Measurements from ENCODE around the gene HEPACAM.

HEPACAM gene

GRCh38 chr11:124917115-124917637 is 18.7 kb downstream of the HEPACAM start:
- TF ChIP-seq FOXM1 (IDR thresholded peaks at IDR 0.05; ENCODE audit: borderline replicate concordance) (no peak), TARDBP (IDR thresholded peaks at IDR 0.05) (no peak), ZNF384 (IDR thresholded peaks at IDR 0.05) (no peak), BHLHE40 (IDR thresholded peaks at IDR 0.05; ENCODE audit: borderline replicate concordance) (no peak), CTBP1 (IDR thresholded peaks at IDR 0.05; ENCODE audit: borderline replicate concordance) (no peak), FOXK2 (IDR thresholded peaks at IDR 0.05) (no peak)
- POLR2A ChIA-PET: no interaction called here
- no peak for DNase-seq (ENCODE audit: extremely low spot score)
- CTCF ChIA-PET: no interaction called here

- POLR2A ChIA-PET: interaction anchor here (0.7 kb wide), 1 partner anchor 40 kb away, joined by 3 read pairs; no protein-coding TSS in a partner anchor
- DNase-seq (ENCODE audit: extremely low spot score): no peak
- CTCF ChIA-PET: no interaction called here
- TF ChIP-seq LEF1 (IDR thresholded peaks at IDR 0.05; ENCODE audit: borderline replicate concordance) (no peak), NFRKB (IDR thresholded peaks at IDR 0.05) (no peak), FOXK2 (IDR thresholded peaks at IDR 0.05) (no peak), SUZ12 (IDR thresholded peaks at IDR 0.05) (no peak), BHLHE40 (IDR thresholded peaks at IDR 0.05; ENCODE audit: borderline replicate concordance) (no peak), ELF4 (IDR thresholded peaks at IDR 0.05) (no peak), FOXM1 (IDR thresholded peaks at IDR 0.05; ENCODE audit: borderline replicate concordance) (no peak), TARDBP (IDR thresholded peaks at IDR 0.05) (no peak), L3MBTL2 (conservative IDR thresholded peaks at IDR 0.05) (no peak), ARNT (IDR thresholded peaks at IDR 0.05) (no peak), CTBP1 (IDR thresholded peaks at IDR 0.05; ENCODE audit: borderline replicate concordance) (no peak), SP1 (IDR thresholded peaks at IDR 0.05) (no peak), HDGF (IDR thresholded peaks at IDR 0.05; ENCODE audit: borderline replicate concordance) (no peak), ZNF384 (IDR thresholded peaks at IDR 0.05) (no peak), FOXA1 (IDR thresholded peaks at IDR 0.05) (no peak)
- TF ChIP-seq, protein P1, sequence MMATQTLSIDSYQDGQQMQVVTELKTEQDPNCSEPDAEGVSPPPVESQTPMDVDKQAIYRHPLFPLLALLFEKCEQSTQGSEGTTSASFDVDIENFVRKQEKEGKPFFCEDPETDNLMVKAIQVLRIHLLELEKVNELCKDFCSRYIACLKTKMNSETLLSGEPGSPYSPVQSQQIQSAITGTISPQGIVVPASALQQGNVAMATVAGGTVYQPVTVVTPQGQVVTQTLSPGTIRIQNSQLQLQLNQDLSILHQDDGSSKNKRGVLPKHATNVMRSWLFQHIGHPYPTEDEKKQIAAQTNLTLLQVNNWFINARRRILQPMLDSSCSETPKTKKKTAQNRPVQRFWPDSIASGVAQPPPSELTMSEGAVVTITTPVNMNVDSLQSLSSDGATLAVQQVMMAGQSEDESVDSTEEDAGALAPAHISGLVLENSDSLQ (IDR thresholded peaks at IDR 0.05): no peak
These were observed 19.5 kb downstream of the HEPACAM start for GRCh38 chr11:124916370-124916710.

DNA sequence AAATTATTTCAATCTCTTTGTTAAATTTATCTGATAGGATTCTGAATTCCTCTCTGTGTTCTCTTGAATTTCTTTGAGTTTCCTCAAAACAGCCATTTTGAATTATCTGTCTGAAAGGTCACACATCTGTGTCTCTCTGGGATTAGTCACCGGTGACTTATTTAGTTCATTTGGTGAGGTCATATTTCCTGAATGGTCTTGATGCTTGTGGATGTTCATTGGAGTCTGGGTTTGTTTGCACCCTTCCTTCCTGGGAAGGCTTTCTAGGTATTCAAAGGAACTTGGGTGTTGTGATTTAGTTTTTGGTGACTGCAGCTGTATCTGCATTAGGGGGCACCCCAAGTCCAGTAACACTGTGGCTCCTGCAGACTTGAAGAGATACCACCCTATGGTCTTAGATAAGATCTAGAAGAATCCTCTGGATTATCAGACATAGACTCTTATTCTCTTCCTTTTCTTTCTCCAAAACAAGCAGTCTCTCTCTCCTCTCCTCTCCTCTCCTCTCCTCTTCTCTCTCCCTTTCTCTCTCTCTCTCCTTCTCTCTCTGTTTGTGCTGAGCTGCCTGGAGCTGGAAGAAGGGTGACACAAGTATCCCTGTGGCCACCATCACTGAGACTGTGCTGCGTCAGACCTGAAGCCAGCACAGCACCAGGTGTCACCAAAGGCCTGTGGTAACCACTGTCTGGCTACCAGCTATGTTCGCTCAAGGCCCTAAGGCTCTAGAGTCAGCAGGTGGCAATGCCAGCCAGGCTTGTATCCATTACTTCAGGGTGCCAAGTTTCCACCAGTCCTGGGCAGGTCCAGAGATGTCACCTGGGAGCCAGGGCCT is 20.1 kb downstream of the HEPACAM start:
- ChIA-PET CTCF (no interaction called here), POLR2A (interaction anchor here (0.7 kb wide), 1 partner anchor 39 kb away, joined by 3 read pairs; no protein-coding TSS in a partner anchor)
- TF ChIP-seq ZNF384 (IDR thresholded peaks at IDR 0.05): no peak
- no peak for TF ChIP-seq ELF4 (IDR thresholded peaks at IDR 0.05)
- no peak for TF ChIP-seq FOXM1 (IDR thresholded peaks at IDR 0.05; ENCODE audit: borderline replicate concordance)
- TF ChIP-seq, protein P1 (IDR thresholded peaks at IDR 0.05): no peak
- no peak for TF ChIP-seq NFRKB (IDR thresholded peaks at IDR 0.05)
- no peak for TF ChIP-seq BHLHE40 (IDR thresholded peaks at IDR 0.05; ENCODE audit: borderline replicate concordance)
- DNase-seq (ENCODE audit: extremely low spot score): no peak

- DNase-seq (ENCODE audit: extremely low spot score): no peak
- no peak for TF ChIP-seq LEF1 (IDR thresholded peaks at IDR 0.05; ENCODE audit: borderline replicate concordance)
- TF ChIP-seq TARDBP (IDR thresholded peaks at IDR 0.05): no peak
- no peak for TF ChIP-seq ELF4 (IDR thresholded peaks at IDR 0.05)
- TF ChIP-seq, protein P1 (IDR thresholded peaks at IDR 0.05): no peak
- ChIA-PET CTCF (no interaction called here), POLR2A (no interaction called here)
These were observed 33.2 kb downstream of the HEPACAM start for GRCh38 chr11:124902616-124903015.

- no peak for DNase-seq (ENCODE audit: extremely low spot score)
- TF ChIP-seq FOXK2 (IDR thresholded peaks at IDR 0.05) (no peak), BHLHE40 (IDR thresholded peaks at IDR 0.05; ENCODE audit: borderline replicate concordance) (no peak), SP1 (IDR thresholded peaks at IDR 0.05) (no peak), FOXM1 (IDR thresholded peaks at IDR 0.05; ENCODE audit: borderline replicate concordance) (no peak), HDGF (IDR thresholded peaks at IDR 0.05; ENCODE audit: borderline replicate concordance) (no peak), FOXA1 (IDR thresholded peaks at IDR 0.05) (no peak), ZNF384 (IDR thresholded peaks at IDR 0.05) (no peak), TARDBP (IDR thresholded peaks at IDR 0.05) (no peak), L3MBTL2 (conservative IDR thresholded peaks at IDR 0.05) (no peak)
- TF ChIP-seq, protein P1 (IDR thresholded peaks at IDR 0.05): no peak
- ChIA-PET CTCF (no interaction called here), POLR2A (interaction anchor here (1.2 kb wide), 1 partner anchor 9 kb away, joined by 3 read pairs; no protein-coding TSS in a partner anchor)
These were observed 35.4 kb downstream of the HEPACAM start for GRCh38 chr11:124900464-124900863.

Data from HEK293T (cell line).